IPS-NIHi11 (cell line): ENCODE measurements around the gene BARX1.

Experiments used
- DNase-seq: peaks from one replicate; pipeline ENCODE4 v3.0.0; 2012; ENCODE audit warnings: mixed read lengths, low spot score

BARX1 gene

DNA sequence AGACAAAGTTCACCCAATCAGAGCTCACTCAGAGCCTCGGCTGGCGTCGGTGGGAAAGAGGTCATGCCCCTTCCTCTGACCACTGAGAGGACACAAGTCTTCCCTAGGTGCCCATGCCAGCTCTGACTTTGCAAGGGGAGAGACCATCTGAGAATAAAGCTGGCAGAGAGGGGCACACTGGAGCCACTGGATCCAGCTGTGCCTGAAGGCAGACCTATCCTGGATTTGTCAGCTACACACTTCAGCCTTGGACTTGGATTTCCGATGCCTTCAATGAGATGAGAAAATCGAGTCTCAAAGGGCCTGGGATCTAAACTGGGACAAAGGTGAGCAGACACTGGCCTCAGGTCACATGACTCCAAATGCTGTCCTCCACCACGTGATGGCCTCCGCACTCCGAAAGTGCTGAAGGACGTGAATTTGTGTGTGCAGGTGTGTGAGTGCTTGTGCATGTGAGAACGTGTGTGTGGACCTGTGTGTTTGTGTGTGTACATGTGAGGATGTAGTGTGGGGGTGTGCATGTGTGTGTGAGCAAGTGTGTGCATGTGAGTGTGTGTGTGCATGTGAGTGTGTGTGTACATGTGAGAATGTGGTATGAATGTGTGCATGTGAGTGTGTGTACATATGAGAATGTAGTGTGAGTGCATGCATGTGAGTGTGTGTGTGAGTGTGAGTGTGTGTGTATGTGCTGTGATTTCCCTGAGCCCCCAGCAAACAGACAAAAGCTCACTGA, 37.9 kb downstream of the BARX1 start:
- no peak for DNase-seq

DNA sequence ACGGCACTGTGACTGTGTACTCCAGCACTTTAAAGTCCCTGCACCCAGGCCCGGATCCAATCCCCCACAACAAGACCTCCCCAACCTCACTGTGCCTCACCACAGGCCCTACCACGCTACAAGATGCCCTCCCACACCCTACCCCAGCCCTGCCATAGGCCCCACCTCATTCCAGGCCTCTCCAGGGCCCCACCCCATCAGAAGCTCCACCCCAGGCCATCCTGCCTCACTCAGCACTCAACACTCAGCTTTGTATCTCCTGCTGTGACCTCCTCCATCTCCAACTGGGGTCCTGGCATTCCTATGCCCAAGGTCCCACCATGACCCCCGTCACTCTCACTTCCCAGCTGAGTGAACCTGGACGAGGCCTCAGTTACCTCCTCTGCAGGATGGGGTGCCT, 38.8 kb downstream of the BARX1 start:
- DNase-seq = no peak

DNA sequence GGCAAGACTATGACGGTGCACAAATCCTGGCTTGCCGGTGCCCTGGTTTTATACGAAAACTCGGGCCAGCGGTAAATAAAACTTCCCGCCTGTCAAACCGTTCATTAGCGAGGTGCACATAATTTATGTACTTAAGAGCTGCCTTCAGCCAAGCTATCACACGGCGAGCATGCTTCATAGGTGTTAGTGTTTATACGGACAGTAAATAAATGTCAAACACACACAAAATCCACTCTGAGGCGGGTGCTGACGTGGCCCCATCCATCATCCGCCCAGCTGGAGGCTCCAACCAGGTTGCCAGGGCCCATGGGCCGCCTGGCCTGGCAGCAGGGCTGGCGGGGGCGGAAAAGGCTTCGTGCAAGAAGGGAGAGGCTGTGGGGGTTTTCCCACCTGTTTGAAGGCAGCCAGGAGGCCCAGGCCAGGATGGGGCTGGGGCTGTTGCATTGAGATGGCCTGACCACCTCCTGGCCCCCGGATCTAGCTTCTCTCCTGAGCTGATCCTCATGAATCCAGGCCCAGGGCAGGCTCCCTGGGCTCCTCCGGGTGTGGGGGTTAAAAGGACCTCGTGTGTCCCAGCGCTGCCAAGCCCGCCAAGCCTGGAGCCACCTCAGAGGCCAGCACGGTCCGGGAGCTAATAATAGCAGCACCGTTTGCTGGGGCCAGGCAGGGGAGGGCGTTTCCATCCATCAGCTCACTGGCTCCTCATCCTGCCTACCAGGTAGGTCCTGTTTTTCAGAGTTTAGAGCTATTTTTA, 43.2 kb downstream of the BARX1 start:
- peak; percentile 71 for DNase-seq

DNA sequence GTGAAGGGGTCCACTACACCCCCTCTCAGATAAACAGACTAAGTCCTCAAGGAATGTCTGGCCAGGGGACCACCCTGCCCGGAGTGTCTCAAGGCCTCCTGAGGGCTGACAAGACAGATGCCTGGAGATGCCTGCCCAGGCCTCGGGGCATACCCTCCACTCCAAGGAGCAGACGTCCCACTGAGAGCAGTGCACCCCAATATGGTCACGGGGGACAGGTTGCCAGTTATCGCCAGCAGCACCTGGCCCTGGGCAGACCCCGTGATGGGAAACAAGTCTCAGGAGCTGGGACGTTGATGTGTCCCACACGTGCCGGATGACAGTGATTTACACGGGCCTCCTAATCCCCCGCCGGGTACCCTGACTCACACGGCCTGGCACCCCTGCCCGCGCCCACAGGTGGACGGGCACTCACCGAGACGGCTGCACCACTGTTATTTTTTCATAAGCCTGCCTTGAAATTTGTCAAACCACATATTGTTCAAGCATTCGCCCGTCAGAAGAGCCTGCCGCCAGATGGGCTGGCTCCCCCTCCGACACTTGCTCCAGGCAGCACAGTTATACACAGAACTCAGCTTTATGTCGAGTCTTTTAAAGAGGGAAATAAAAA, 43.9 kb downstream of the BARX1 start:
- no peak for DNase-seq

DNA sequence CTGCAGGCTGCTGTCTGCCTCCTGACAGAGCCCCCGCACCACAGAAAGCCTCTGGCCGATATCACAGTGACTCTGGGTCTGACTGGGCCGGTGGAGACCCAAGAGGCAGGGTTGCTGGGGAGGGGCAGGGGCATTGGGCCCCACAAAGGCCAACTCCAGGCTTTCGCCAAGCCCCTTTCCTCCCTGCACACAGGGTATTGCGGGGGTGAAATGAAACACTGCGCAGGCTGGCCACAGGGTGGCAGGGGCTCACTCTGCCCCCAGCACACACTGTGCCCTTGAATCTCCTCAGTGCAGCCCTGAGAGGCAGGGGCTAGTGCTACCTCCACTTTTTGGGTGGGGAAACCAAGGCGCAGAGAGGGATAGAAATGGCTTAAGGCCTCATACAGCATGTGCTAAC, 44.6 kb downstream of the BARX1 start:
- no peak for DNase-seq

DNA sequence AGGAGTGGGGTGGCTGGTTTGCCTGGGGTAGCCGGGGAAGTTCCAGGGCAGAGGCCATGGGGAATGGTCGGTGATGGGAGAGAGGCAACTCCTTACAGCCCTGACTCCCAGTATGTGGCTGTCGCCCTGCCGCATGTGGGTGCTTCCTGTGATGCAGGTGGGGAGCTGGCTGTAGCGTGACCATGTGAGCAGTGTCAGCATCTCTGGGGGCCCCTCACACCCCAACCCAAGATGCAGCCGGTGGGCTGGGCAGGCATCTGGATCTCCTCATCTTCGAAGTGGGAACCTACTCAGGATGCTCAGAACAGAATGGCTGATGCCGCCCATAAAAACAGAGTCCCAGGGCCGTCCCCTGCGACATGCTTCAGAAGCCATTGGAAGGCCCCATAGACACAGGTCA, 45.0 kb downstream of the BARX1 start:
- no peak for DNase-seq

DNA sequence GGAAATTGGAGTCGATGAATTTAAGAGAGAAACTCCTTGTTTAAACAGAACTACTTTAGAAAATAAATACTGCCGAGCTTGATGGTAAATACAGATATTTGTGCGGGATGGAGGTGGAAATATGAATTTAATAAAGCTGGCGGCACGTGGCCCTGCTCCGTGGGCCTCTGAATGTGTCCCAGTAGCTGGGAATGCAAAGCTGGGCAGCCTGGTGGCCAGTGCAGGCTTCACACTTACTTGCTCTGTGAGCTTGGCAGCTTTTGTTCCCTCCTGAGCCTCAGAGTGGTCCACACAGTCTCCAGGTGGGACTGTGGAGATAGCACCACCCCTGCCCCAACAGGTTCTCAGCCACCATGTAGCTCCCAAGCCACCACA, 45.9 kb downstream of the BARX1 start:
- no peak for DNase-seq

DNA sequence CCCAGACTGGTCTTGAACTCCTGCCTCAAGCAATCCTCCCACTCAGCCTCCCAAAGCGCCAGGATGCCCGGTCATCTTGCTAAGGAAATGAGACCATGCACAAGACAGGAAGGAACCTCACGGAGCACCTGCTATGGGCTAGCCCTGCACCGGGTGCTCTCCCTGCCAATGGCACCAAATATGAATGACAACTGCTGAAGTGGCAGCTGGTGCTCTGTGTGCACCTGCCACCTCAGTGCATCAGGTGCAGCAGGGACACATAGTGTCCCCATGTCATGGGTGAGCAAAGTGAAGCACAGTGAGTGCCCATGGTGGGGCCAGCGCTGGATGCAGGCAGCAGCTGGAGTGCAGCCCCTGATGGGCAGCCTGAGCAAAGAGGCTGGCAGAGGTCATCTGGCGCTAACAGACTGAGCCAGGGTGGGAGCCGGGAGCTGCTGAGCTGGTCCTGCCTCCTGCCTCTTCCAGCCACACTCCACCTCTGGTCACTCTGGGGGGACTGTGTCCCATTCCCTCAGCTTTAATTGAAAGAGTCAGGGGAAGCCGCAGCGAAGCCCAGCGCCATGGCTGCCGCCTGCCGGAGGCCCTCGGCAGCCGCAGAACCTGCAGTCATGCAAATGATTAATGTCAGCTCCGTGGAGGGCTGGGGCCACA, 46.4 kb downstream of the BARX1 start:
- no peak for DNase-seq

DNA sequence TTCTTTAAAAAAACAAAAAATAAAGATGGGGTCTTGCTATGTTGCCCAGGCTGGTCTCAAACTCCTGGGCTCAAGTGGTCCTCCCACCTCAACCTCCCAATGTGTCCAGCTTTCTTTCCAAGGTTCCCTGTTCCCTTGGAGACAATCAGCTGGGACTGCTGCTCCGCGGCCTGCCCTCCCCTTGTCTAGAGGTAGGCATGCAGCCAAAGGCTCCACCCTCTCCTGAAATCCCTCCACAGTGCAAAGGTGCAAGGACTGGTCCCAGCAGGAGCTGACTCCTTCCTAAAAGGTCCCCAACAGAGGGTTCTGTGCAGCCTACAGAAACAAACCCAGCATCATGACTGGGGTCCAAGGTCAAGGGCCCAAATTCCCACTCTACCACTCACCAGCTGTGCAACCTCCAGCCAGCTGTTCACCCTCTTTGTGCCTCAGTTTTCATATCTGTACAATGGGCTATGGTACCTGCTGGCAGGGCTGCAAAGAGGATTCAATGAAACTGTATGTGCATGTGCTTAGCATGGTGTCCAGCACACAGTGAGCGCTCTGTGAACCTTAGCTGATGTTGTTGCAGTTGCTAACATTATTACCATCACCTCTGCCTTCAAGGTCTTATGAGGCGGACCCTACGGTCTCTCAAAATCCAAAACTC, 47.5 kb downstream of the BARX1 start:
- no peak for DNase-seq

DNA sequence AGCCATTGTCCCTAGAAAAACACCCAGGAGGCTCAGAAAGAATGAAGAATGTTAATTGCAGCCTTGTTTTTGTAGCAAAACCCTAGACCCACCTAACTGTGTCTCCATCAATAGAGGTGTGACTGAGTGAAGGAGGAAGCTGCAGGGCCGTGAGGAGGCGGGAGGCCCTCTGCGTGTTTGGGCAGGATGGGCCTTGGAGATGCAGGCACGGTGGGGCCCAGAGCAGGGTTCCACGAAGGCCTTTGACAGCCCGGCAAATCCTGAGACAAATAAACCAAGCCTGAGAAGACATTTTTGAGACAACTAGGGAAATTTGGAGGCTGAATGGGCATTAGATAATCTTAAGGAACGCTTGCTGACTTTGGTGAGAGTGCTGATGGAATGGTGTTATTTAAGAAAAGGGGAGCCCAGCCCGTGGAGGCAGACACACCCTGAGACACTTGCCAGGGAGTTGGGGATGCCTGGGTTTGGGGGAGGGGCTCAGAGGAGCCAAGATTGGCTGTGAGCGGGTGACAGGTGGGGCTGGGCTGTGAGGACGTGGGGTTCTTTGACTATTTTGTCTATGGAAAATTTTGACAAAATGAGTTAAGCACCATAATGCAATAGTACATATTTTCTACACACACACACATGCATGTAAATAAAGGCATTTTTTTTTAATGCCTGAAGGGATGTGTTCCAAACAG, 48.8 kb downstream of the BARX1 start:
- no peak for DNase-seq

DNA sequence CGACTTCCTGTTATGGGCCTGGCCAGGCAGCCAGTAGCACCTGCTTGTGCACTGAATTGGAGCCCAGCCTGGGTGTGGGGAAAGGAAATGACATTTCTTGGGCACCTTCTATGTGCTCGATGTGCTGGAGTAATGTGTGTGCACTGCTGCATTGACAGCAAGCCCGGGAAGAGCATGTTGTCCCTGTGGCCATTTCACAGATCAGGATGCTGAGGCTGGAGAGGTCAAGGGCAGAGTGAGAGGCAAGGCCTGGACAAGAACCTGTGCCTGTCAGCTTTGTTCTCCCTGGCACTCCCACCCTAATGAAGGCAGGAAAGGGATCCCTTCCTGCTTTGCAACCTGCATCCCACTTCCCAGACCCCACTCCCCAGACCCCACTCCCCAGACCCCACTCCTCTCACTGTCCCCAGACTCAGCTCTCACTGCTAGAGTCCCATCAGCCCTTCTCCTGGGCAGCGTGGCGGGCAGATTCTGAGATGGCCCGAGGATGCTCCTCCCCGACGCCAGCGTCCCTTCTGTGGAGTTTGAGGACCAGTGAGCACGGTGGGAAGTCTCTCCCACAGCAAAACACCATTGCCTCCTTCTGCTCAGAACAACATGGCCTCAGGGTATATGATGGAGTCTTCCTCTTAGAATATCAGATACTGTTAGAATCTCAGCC, 49.6 kb downstream of the BARX1 start:
- no peak for DNase-seq

DNA sequence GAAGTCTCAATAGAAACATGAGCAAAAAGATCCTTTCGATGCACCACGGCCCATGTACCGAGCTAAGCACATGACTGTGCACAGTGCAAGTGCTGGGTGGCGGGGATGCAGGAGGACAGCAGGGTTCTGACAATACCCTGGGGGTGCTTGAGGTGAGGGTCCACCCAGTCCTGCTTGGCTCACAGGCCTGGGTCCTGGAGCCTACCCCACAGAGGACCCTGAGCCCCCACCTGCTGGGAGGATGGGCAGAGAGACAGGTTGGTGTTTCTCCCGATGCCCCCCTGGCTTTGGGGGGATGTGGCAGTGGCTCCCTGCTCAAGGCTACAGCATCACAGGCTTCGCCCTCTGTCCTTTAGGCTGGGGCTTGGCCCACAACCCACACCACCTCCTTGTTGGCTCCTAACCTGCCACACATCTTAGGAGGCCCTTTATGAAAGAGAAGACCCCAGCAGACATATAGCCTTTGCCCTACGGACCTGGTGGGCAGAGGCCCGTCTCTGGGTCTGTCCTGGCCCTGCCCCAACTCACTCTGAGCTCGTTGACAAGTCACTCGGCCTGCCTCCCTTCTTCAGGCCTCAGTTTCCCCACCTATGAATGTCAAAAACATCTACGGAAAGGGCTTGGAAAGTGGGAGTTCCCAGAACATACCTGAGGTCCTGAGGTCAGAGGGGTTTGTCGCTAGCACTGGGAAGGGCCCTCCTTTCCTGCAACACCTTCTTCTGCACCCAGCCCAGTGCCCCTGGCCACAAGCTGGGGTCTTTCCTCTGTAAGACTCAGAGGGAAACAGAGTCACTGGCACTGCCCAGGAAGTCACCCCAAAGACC, 50.3 kb downstream of the BARX1 start:
- no peak for DNase-seq

DNA sequence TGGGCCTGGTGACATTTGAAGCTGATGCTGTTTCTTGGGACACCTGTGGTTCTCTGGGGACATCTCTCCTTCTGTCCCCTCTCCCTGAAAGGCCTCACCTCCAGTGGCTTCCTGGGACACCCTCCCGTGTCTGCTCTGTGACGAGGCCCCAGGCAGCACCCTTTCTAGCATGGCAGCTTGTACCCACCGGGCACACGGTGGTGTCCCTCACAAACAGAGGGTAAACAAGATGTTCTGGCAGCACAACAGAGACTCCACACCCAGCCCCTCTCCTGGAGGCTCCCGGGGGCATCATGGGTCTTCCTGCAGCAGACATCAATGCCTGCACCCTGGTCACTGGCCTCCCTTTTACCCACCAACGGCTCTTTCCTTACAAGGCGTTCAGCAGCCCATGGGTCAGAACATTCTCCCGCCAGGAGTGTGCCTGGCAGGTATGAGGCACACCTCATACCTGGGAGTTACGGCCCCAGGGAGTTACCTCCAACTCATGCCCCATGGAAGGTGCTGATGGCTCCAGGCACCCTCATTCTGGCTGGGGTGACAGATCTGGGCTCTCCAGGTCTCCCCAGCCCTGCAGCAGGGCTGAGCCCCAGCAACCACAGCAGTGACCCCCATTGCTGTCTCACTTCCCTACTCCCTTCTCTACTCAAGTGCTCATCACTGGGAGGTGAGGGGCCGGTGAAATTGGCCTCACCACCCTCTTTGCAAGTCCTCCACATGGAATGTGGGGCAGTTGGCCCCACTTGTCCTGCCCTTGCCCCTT, 51.1 kb downstream of the BARX1 start:
- no peak for DNase-seq

DNA sequence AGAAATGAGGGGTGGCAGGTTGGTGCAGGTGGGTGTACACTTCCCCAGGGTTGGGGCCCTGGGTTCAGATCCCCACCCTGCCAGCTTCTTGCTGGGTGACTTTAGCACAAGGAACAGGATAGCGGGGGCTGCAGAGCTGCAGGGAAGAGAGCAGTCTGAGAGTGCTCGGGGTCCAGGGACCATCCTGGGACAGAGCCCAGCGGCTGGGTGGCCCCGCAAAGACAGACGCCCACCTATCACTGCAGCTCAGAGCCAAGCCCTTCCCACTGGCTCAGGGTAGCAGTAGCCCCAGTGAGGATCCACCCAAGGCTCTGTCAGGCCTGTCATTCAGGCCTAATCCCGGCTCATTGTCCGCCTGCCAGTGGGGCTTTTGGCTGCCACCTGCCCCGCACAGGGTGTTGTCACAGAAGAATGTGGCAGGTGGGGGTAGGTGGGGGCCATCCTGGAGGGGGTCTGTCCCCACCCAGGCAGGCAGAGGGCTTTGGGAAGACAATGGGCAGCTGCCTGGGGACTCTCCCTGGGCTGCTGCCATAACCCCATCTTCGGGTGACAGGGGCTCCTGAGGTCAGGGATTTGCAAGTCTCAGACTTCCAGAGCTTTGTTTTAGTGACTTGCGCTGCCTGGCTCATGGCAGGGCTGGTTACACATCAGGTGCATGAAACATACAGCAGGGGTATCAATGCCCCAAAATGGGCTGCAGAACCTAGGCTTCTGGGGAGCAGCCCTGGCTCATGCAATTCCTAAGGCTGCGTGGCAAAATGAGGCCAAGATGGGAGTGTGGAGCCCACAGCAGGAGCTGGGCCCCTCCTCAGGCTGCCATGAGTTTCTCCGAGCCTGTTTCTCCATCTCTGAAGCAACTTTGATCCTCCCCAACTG, 52.1 kb downstream of the BARX1 start:
- no peak for DNase-seq

DNA sequence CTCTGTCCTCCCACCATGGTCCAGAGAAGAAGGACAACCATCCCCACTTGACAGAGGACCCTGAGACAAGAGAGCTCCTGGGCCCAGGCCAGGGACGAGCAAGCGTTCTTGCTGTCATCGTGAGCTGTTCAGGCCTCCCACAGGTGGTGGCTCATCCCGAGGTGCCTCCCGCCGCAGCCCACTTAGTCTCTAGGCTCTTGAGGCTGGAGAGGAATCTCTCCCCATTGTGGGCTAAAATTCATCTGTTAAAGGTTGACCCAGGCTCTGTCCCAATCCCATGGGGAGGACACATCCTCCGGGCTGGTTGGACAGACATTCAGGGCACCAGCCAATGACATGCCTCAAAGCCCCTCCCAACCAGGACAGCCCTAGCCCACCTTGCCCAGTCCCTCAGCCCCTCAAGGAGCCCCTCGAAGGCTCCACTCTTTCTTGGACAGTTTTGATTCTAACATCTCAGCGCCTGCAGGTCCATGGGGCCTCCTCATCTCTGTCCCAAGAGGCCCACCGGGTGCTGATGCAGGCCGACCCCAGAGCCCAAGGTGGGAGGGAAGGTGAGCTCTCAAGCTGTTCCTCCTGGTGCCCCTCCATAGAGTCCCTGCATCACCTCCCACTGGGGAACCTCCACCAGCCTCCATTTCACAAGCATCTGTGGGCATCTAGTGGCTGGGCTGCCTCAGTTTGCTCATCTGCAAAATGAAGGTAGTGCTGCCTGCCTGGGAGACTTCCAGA, 52.9 kb downstream of the BARX1 start:
- no peak for DNase-seq
